H1 (cell line): ENCODE results near the gene KCNK2. TPM values are rescaled to one million over a fixed set of nuclear protein-coding genes. Genes with fewer than 3 reads are reported as not detected.

ENCODE experiments used
- CTCF ChIA-PET: fragments of 300-600 bp; sonication (Branson Sonifier 250); formaldehyde crosslinking; loops from one replicate; lab custom pipeline; 2021; ENCODE audit not compliant: partially characterized antibody; lab: Charles Lee
- POLR2A ChIA-PET: fragments of 300-600 bp; sonication (Branson Sonifier 250); formaldehyde crosslinking; loops from one replicate; lab custom pipeline; 2021; ENCODE audit warnings: inconsistent platforms; ENCODE audit not compliant: partially characterized antibody; lab: Charles Lee
- DNase-seq, 2 experiments: peaks; one replicate each; pipeline versions ENCODE4 v3.0.0 to v3.0.0-alpha.2; 2010 to 2022; ENCODE audit warnings: low spot score in 2 of 2, low read depth in 1 of 2, mixed read lengths in 1 of 2
- FAIRE-seq: peaks from 2 replicates; lab custom pipeline; 2011; peaks lifted over from hg19 to GRCh38; lab: Jason Lieb, UNC
- H2AFZ ChIP-seq: 2 replicates; pipeline ENCODE4 v1.8.1; 2012; ENCODE audit warnings: low read length, inconsistent platforms
- H2AK5ac ChIP-seq: 2 replicates; pipeline ENCODE4 v1.6.1; 2013; ENCODE audit warnings: low read depth, low read length
- H2BK120ac ChIP-seq: replicated peaks from 2 replicates; pipeline ENCODE3; 2013; ENCODE audit warnings: low read depth, low read length, inconsistent platforms
- H2BK12ac ChIP-seq: 2 replicates; pipeline ENCODE4 v1.6.1; 2013; ENCODE audit warnings: low read depth, low read length
- H2BK15ac ChIP-seq: 2 replicates; pipeline ENCODE4 v1.6.1; 2013; ENCODE audit warnings: low read length
- H2BK20ac ChIP-seq: 2 replicates; pipeline ENCODE4 v1.6.1; 2013; ENCODE audit warnings: low read length
- H2BK5ac ChIP-seq: 2 replicates; pipeline ENCODE4 v1.6.1; 2013; ENCODE audit warnings: low read depth, low read length
- H3K14ac ChIP-seq: 2 replicates; pipeline ENCODE4 v1.6.1; 2013; ENCODE audit warnings: inconsistent platforms; ENCODE audit not compliant: insufficient read length
- H3K18ac ChIP-seq: 2 replicates; pipeline ENCODE4 v1.6.1; 2013; ENCODE audit warnings: low read length; ENCODE audit errors: extremely low read depth
- H3K23ac ChIP-seq: 2 replicates; pipeline ENCODE4 v1.6.1; 2013; ENCODE audit warnings: inconsistent platforms; ENCODE audit not compliant: insufficient read length
- H3K23me2 ChIP-seq: 2 replicates; pipeline ENCODE4 v1.6.1; 2013; ENCODE audit warnings: low read depth, low read length
- H3K27ac ChIP-seq: 2 replicates; pipeline ENCODE4 v1.6.1; 2011; ENCODE audit warnings: low read depth, low read length, inconsistent platforms
- H3K27me3 ChIP-seq, 4 experiments: replicated peaks in 1 of 4; 1 replicate in 1 of 4; 2 replicates in 3 of 4; pipeline versions ENCODE4 v1.6.1 to v1.8.1; 2011 to 2013; ENCODE audit warnings: low read length in 3 of 4, mild to moderate bottlenecking in 3 of 4, inconsistent platforms in 2 of 4, mixed read lengths in 2 of 4, moderate library complexity in 1 of 4; ENCODE audit not compliant: control insufficient read depth in 3 of 4, insufficient read depth in 3 of 4; ENCODE audit errors: extremely low read depth in 1 of 4
- H3K36me3 ChIP-seq, 4 experiments: 2 replicates each; pipeline versions ENCODE4 v1.6.1 to v1.8.1; 2011 to 2013; ENCODE audit warnings: mild to moderate bottlenecking in 4 of 4, low read length in 3 of 4, moderate library complexity in 2 of 4, control low read depth in 1 of 4, inconsistent platforms in 1 of 4; ENCODE audit not compliant: insufficient read depth in 4 of 4, control insufficient read depth in 2 of 4
- H3K4ac ChIP-seq: replicated peaks from 2 replicates; pipeline ENCODE3; 2013; ENCODE audit warnings: low read length, low read depth, mixed read lengths, inconsistent platforms; ENCODE audit not compliant: insufficient read length
- H3K4me1 ChIP-seq, 4 experiments: replicated peaks in 1 of 4; 1 replicate in 1 of 4; 2 replicates in 3 of 4; pipeline versions ENCODE4 v1.6.1 to v1.8.1; 2011 to 2013; ENCODE audit warnings: low read length in 3 of 4, inconsistent platforms in 2 of 4, mixed read lengths in 1 of 4; ENCODE audit not compliant: insufficient read depth in 4 of 4, control insufficient read depth in 3 of 4
- H3K4me2 ChIP-seq, 2 experiments: 2 replicates each; pipeline versions ENCODE4 v1.6.1 to v1.8.1; 2011 to 2013; ENCODE audit warnings: low read depth in 2 of 2, low read length in 2 of 2, control low read depth in 1 of 2, inconsistent platforms in 1 of 2, mild to moderate bottlenecking in 1 of 2; ENCODE audit not compliant: insufficient read depth in 1 of 2
- H3K4me3 ChIP-seq, 4 experiments: fragments of 200-600, 300-600 bp in 1 of 4; sonication (generic), shearing (Covaris generic), sonication (Bioruptor Twin) in 1 of 4; 2 replicates each; pipeline versions ENCODE4 v1.5.1 to v1.8.1; 2011 to 2016; ENCODE audit warnings: low read length in 4 of 4, low read depth in 3 of 4, control low read depth in 2 of 4, inconsistent platforms in 2 of 4, mild to moderate bottlenecking in 2 of 4, mixed read lengths in 1 of 4, moderate library complexity in 1 of 4; ENCODE audit not compliant: insufficient read depth in 2 of 4; ENCODE audit errors: extremely low read depth in 1 of 4
- H3K56ac ChIP-seq: replicated peaks from 2 replicates; pipeline ENCODE3; 2013; ENCODE audit warnings: low read depth, mild to moderate bottlenecking, mixed read lengths, low read length, inconsistent platforms; ENCODE audit not compliant: insufficient read length
- H3K79me1 ChIP-seq: 2 replicates; pipeline ENCODE4 v1.6.1; 2013; ENCODE audit warnings: low read depth, low read length, control low read depth
- H3K79me2 ChIP-seq, 2 experiments: 2 replicates each; pipeline versions ENCODE4 v1.6.1 to v1.8.1; 2012 to 2013; ENCODE audit warnings: low read length in 2 of 2, mild to moderate bottlenecking in 2 of 2, inconsistent platforms in 1 of 2; ENCODE audit not compliant: insufficient read depth in 2 of 2, control insufficient read depth in 1 of 2
- H3K9ac ChIP-seq, 4 experiments: replicated peaks in 1 of 4; 1 replicate in 1 of 4; 2 replicates in 3 of 4; pipeline versions ENCODE4 v1.6.1 to v1.8.1; 2011 to 2013; ENCODE audit warnings: low read depth in 3 of 4, low read length in 3 of 4, control low read depth in 2 of 4, mild to moderate bottlenecking in 2 of 4, moderate library complexity in 2 of 4, inconsistent platforms in 1 of 4; ENCODE audit errors: extremely low read depth in 1 of 4
- H3K9me3 ChIP-seq, 2 experiments: 2 replicates each; pipeline versions ENCODE4 v1.6.1 to v1.8.1; 2012 to 2013; ENCODE audit warnings: mild to moderate bottlenecking in 2 of 2, moderate library complexity in 2 of 2, control low read depth in 1 of 2, inconsistent platforms in 1 of 2, low read depth in 1 of 2, low read length in 1 of 2, mixed read lengths in 1 of 2; ENCODE audit not compliant: insufficient read depth in 2 of 2
- H4K20me1 ChIP-seq, 2 experiments: replicated peaks in 1 of 2; 2 replicates each; pipeline versions ENCODE3 to v1.8.1; 2011 to 2013; ENCODE audit warnings: inconsistent platforms in 2 of 2, low read length in 2 of 2, mild to moderate bottlenecking in 1 of 2; ENCODE audit not compliant: insufficient read depth in 2 of 2, control insufficient read depth in 1 of 2
- H4K5ac ChIP-seq: 2 replicates; pipeline ENCODE4 v1.6.1; 2013; ENCODE audit warnings: low read length, low read depth, mixed read lengths, inconsistent platforms; ENCODE audit not compliant: insufficient read length
- H4K8ac ChIP-seq: 2 replicates; pipeline ENCODE4 v1.8.0; 2013; ENCODE audit warnings: mild to moderate bottlenecking, moderate library complexity, low read length, inconsistent platforms; ENCODE audit not compliant: insufficient read depth; ENCODE audit errors: extremely low read depth
- H4K91ac ChIP-seq: replicated peaks from 2 replicates; pipeline ENCODE3; 2013; ENCODE audit warnings: low read length, mixed read lengths, inconsistent platforms; ENCODE audit not compliant: insufficient read length
- BACH1 ChIP-seq: IDR thresholded peaks from 2 replicates; pipeline ENCODE4 v1.6.1; 2012; ENCODE audit warnings: low read length, improper control_type of control experiment
- EZH2 ChIP-seq: fragments of 200-600 bp; sonication (generic); IDR thresholded peaks from 2 replicates; pipeline ENCODE4 v1.7.1; 2012; ENCODE audit warnings: low read depth, mild to moderate bottlenecking, moderate library complexity, low read length, inconsistent platforms; ENCODE audit not compliant: severe bottlenecking
- HDAC6 ChIP-seq: IDR thresholded peaks from one replicate; pipeline ENCODE4 v1.7.1; 2012; ENCODE audit warnings: low read depth, mild to moderate bottlenecking, inconsistent platforms, low read length, moderate library complexity
- KDM5A ChIP-seq: fragments of 200-600 bp; IDR thresholded peaks from 2 replicates; pipeline ENCODE4 v1.7.1; 2012; ENCODE audit warnings: mild to moderate bottlenecking, low read length, inconsistent platforms, mixed read lengths
- POLR2AphosphoS5 ChIP-seq: IDR thresholded peaks from 2 replicates; pipeline ENCODE4 v1.6.1; 2011; ENCODE audit warnings: low read depth, low read length
- SIN3A ChIP-seq, 2 experiments: IDR thresholded peaks in 1 of 2; conservative IDR thresholded peaks in 1 of 2; 2 replicates each; pipeline ENCODE4 v1.6.1; 2011 to 2012; ENCODE audit warnings: low read length in 2 of 2, improper control_type of control experiment in 1 of 2, low read depth in 1 of 2, mild to moderate bottlenecking in 1 of 2
- SIRT6 ChIP-seq: IDR thresholded peaks from one replicate; pipeline ENCODE4 v1.7.1; 2012; ENCODE audit warnings: low read length, inconsistent platforms
- SIX5 ChIP-seq: IDR thresholded peaks from 2 replicates; pipeline ENCODE4 v1.6.1; 2011; ENCODE audit warnings: mild to moderate bottlenecking, low read depth, low read length
- TBP ChIP-seq: IDR thresholded peaks from 2 replicates; pipeline ENCODE4 v1.6.1; 2011; ENCODE audit warnings: low read depth, low read length, improper control_type of control experiment
- WGBS, 2 experiments: shearing (Covaris generic) in 1 of 2; methylation state at CpG; one replicate each; pipeline versions ENCODE4 v1.1.6 to v1.1.7; 2013 to 2015; ENCODE audit warnings: low lambda C conversion rate in 2 of 2, mixed read lengths in 2 of 2, inconsistent platforms in 1 of 2, low coverage in 1 of 2, missing lambda C conversion rate in 1 of 2; ENCODE audit not compliant: insufficient replicate concordance in 2 of 2, insufficient coverage in 1 of 2, insufficient read length in 1 of 2; ENCODE audit errors: extremely low coverage in 1 of 2, missing lambda C conversion rate in 1 of 2; 5-methylcytosine and 5-hydroxymethylcytosine counted together
- polyA plus RNA-seq, 7 experiments: library from polyadenylated mRNA; depleted of rRNA in 3 of 7; stranded (reverse) in 5 of 7; unstranded in 2 of 7; fragments of >200 nt in 5 of 7; fragments of 200-250 nt in 2 of 7; gene quantifications; 1 replicate in 5 of 7; 2 replicates in 1 of 7; 4 replicates in 1 of 7; pipeline versions ENCODE4 v1.2.1 to v1.2.3, GENCODE V29; 2011 to 2013; ENCODE audit warnings: missing spikeins in 2 of 7, mixed read lengths in 2 of 7
- total RNA-seq: library from RNA; stranded (reverse); fragmentation: NEBNext Ultra II Directional; extraction: Animal tissue kit (Norgen Biotek cat#: 25700); gene quantifications from 2 replicates; pipeline ENCODE4 v1.2.1, GENCODE V29; 2021

The KCNK2 gene
- total and polyA plus RNA-seq, 2 of the 8 experiments (the other 6 are each of a cell fraction or from before 2014, with no cell fraction given): 0.59 to 1.2 TPM

- no peaks in the 10 kb centered on the region for H3K9me3 ChIP-seq
- H3K23me2 ChIP-seq: no peaks in the 10 kb centered on the region; the same call in 1 of the 2 replicates
- H3K4me1 ChIP-seq: no peaks in the 10 kb centered on the region
- no peak for FAIRE-seq
- H4K20me1 ChIP-seq: no peaks in the 10 kb centered on the region
- H3K9ac ChIP-seq: no peak overlapping the region
- no peak overlapping the region for H4K5ac ChIP-seq
- H3K79me1 ChIP-seq: no peaks in the 10 kb centered on the region
- no peak overlapping the region for H3K18ac ChIP-seq
- H3K4me3 ChIP-seq: no peak overlapping the region
- H3K56ac ChIP-seq: no peak overlapping the region
- WGBS, 2 experiments: 92% methylated on average over 2 of the region's 2 CpGs; no CpG with 5 or more reads in 1 of the 2 experiments
- no peaks in the 10 kb centered on the region for H3K36me3 ChIP-seq
- H3K79me2 ChIP-seq: no peaks in the 10 kb centered on the region
- ChIA-PET POLR2A (no interaction called here), CTCF (interaction anchor here (0.5 kb wide), 1 partner anchor 768 kb away, joined by 3 read pairs; no protein-coding TSS in a partner anchor)
- H3K14ac ChIP-seq: no peak overlapping the region
- H4K8ac ChIP-seq: no peak overlapping the region
- H3K4me2 ChIP-seq: no peak overlapping the region
- no peak overlapping the region for H2BK12ac ChIP-seq
- TF ChIP-seq SIX5 (no peak), SIRT6 (no peak), HDAC6 (no peak), SIN3A (conservative IDR thresholded peaks at IDR 0.05 in 1 of 2, IDR thresholded peaks at IDR 0.05 in 1 of 2; ENCODE audit: low read depth in 1 of 2, low read length in 2 of 2) (no peak), TBP (no peak), EZH2 (no peak), BACH1 (no peak), KDM5A (no peak), POLR2AphosphoS5 (no peak)
- DNase-seq: no peak
- H2BK15ac ChIP-seq: no peak overlapping the region
- no peak overlapping the region for H2AK5ac ChIP-seq
- H3K27me3 ChIP-seq: no peaks in the 10 kb centered on the region
- no peak overlapping the region for H2BK120ac ChIP-seq
- no peak overlapping the region for H3K4ac ChIP-seq
- H4K91ac ChIP-seq: no peak overlapping the region
- no peak overlapping the region for H3K23ac ChIP-seq
- no peak overlapping the region for H2BK5ac ChIP-seq
- H2BK20ac ChIP-seq: no peak overlapping the region
- H2AFZ ChIP-seq: no peak overlapping the region
- H3K27ac ChIP-seq: no peak overlapping the region
Measured at GRCh38 chr1:215114154-215114933, 31.8 kb downstream of the KCNK2 start.
